AG10803 (cell line): ENCODE measurements around the gene PHLDB3.

Source experiments
- DNase-seq: peaks from one replicate; pipeline ENCODE4 v3.0.0; 2010; ENCODE audit warnings: low read depth
- H3K4me3 ChIP-seq: 2 replicates; pipeline ENCODE4 v1.5.1; 2011; ENCODE audit warnings: mild to moderate bottlenecking, low read length, control low read depth
- TF ChIP-seq, protein P1 (sequence below): conservative IDR thresholded peaks from 2 replicates; pipeline ENCODE4 v1.5.1; 2011; ENCODE audit warnings: mild to moderate bottlenecking, low read length, control low read depth, inconsistent platforms

The PHLDB3 gene

GRCh38 chr19:43483281-43483680, 21.3 kb downstream of the PHLDB3 start:
- TF ChIP-seq, protein P1, sequence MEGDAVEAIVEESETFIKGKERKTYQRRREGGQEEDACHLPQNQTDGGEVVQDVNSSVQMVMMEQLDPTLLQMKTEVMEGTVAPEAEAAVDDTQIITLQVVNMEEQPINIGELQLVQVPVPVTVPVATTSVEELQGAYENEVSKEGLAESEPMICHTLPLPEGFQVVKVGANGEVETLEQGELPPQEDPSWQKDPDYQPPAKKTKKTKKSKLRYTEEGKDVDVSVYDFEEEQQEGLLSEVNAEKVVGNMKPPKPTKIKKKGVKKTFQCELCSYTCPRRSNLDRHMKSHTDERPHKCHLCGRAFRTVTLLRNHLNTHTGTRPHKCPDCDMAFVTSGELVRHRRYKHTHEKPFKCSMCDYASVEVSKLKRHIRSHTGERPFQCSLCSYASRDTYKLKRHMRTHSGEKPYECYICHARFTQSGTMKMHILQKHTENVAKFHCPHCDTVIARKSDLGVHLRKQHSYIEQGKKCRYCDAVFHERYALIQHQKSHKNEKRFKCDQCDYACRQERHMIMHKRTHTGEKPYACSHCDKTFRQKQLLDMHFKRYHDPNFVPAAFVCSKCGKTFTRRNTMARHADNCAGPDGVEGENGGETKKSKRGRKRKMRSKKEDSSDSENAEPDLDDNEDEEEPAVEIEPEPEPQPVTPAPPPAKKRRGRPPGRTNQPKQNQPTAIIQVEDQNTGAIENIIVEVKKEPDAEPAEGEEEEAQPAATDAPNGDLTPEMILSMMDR, result no peak
- H3K4me3 ChIP-seq, result no peak overlapping the region
- DNase-seq, result no peak

DNA sequence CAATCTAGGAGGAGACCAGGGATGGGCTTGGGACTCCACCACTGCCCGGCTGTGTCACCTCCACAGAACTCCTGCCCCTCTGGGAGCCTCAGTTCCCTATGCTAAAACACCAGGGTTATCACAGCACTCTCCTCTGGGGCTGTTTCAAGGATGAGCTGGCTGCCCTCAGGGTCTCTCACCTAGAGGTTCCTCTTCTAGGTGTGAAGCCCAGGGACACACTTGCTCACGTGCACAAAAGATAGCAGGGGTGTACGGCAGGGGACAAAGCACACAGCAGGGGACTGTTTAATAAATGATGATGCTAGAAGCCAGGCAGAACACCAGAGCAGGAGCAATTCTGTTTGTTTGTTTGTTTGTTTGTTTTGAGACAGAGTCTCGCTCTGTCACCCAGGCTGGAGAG, 22.4 kb downstream of the PHLDB3 start:
- TF ChIP-seq, protein P1, result no peak
- no peak overlapping the region for H3K4me3 ChIP-seq

DNA sequence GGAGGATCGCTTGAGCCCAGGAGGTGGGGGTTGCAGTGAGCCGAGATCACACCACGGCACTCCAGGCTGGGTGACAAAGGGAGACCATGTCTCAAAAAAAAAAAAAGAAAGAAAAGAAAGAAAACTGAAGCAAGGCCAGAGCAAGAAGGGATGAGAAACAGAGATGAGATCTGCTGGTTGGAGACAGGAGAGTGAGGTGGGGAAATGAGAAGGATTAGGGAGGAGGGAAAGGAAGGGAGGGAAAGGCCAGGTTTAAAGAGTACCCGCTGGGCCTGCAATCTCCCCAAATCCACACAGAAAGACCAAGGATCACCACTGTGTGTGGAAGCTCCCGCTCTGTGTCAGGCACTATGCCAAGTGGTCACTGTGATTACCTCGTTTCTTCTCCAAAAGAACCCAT, 22.8 kb downstream of the PHLDB3 start:
- no peak overlapping the region for H3K4me3 ChIP-seq
- DNase-seq, result no peak
- TF ChIP-seq, protein P1, result no peak

More for the DNA sequence above, 22.4 kb downstream of the PHLDB3 start:
- DNase-seq, result no peak

- TF ChIP-seq, protein P1, result no peak
- no peak for DNase-seq
- H3K4me3 ChIP-seq, result no peak overlapping the region
Measured at GRCh38 chr19:43480574-43480973, 24.0 kb downstream of the PHLDB3 start.

DNA sequence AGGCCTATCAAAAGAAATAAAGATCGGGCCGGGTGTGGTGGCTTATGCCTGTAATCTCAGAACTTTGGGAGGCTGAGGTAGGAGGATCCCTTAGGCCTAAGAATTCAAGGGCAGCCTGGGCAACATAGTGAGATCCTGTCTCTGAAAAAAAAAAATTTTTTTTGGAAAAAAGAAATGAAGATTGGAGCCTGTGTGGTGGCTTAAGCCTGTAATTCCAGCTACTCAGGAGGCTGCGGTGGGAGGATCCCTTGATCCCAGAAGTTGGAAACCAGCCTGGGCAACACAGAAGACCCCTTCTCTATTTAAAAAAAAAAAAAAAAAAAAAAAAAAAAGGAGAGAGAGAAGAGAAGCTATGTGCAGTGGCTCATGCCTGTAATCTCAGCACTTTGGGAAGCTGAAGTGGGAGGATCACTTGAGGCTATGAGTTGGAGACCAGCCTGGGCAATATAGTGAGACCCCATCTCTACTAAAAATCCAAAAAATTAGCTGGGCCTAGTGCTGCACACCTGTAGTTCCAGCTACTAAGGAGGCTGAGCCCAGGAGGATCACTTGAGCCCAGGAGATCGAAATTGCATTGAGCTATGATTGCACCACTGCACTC, 24.5 kb downstream of the PHLDB3 start:
- no peak overlapping the region for H3K4me3 ChIP-seq
- TF ChIP-seq, protein P1, result no peak
- no peak for DNase-seq

DNA sequence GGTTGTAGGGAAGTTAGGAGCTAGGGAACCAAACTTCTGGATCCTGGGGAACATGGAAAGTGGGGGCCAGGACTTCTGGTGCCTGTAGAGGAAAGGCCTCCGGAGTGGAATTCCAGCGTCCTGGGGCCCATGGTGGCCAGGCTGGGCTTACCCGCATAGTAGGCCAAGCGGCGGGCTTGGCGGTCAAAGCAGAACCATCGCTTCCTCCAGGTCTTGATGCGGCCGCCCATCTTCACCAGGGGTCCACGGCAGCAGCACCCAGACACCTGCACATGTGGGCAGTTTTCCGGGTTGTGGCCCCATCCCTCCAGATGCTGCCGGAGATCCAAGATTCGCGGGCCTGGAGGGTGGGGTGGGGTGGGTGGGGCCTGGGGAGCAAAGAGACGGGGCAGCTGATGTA, 25.3 kb downstream of the PHLDB3 start:
- no peak overlapping the region for H3K4me3 ChIP-seq
- DNase-seq, result no peak
- TF ChIP-seq, protein P1, result no peak

GRCh38 chr19:43478323-43478722, 26.2 kb downstream of the PHLDB3 start:
- no peak overlapping the region for H3K4me3 ChIP-seq
- TF ChIP-seq, protein P1, result no peak
- DNase-seq, result no peak
